UCSD-AML1 (cell line): ENCODE measurements around the gene PPARA.
"Not testable (repeated sequence)": the region's sequence is repeated elsewhere in the genome, so short reads cannot be mapped to it uniquely, and the experiment has no call there.

ENCODE experiments used
- DNase-seq: peaks from one replicate; lab custom pipeline; 2025; ENCODE audit not compliant: unreplicated experiment; lab: John Stamatoyannopoulos, UW

The PPARA gene

DNA sequence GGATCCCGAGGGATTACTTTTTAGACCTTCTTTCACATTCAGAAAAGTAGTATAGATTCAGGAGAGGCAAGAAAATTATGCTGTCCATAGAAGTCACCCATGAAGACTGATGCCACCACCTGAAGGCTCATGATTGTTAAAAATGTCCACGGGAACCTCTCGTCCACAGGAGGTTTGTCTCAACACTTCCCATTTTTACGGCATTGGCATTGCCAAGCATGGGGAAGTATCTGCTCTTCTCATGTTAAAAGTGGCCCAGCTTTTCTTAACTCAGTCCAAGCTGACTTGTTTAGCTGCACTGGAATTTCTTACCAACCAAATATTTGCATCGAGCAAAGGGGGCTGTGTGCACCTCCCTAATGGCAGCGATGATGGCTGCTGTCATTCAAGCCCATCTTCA lies 90.2 kb downstream of the PPARA start:
- no peak for DNase-seq

DNA sequence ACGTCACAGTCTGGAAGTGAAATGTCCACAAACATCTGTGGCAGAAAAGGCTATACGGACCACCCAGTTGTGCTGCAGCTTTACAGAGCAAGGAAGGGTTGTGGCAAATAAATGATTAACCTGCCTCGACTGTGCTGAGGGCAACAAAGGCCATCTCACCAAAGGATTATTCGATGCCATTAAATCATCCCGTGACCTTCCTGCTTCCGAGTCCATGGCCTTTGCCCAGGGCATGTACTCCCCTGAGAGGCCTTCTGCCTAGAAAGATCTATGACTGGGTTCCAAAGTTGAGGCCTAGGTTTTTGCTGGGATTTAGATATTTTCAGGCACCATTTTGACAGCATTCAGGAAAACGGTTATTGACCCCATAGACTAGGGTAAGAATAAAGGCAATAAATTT lies 90.6 kb downstream of the PPARA start:
- no peak for DNase-seq

DNA sequence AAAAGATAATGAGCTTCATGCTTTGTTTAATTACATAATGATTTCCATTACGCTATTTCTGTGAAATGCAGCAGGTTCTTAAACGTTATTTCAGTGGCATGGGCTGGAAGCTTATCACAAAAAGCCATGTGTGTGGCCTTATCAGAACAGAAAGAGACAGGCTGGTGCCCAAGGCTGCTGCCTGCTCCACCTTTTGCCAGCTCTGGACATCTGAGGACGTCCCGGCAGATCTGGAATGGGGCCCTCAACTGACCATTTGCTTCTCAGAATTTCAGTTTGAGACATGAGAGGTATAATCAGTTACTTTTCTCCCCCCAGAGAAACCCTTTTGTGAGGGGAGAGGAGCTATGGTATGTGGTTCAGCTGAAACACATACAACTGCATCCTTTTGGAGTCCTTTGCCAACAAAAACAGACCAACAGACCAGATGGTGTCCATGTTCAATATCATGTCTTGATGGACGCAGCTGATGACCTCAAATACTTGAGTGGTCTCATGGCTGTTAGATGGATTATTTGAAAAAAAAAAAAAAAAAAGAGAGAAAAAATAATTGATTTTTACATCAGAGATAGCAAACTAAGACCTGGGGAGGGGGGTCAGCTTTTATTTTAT lies 91.2 kb downstream of the PPARA start:
- DNase-seq, result no peak

DNA sequence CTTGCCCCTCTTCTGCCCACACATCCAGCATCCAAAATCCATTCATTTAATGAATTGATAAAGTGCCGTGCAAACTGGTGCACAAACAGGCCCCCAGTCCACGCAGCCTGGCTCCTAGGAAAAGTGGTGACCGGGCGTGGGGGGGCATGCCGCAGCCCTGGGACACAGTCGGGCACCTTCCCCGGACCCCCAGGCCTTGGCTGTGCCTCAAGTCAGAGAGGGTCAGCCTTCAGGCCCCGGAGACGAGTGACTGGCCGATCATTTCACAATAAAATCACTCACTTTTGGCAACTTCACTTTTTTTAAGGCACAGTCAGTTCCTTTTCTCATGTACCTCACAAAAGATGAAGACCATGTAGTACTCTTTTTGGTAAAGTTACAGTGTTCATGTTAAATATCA lies 91.8 kb downstream of the PPARA start:
- no peak for DNase-seq

DNA sequence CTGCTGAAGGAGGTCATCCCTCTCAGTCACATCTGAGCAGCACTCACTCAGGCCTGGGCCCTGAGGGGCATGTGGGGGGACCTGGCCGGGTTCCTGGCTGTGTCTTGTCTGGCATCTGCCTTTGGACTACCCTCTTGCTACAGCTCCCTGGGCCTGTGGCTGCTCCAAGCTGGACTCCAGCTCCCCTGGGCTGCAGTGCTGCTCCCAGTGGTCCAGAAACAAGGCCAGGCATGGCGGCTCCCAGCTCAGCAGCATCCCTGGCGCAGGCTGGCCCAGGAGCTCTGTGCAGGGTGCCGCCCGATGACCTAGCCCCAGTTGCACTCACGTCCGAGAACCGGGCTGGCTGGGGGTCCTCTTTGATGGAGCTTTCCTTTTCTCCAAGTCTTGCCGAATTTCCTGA lies 94.4 kb downstream of the PPARA start:
- DNase-seq, result no peak

DNA sequence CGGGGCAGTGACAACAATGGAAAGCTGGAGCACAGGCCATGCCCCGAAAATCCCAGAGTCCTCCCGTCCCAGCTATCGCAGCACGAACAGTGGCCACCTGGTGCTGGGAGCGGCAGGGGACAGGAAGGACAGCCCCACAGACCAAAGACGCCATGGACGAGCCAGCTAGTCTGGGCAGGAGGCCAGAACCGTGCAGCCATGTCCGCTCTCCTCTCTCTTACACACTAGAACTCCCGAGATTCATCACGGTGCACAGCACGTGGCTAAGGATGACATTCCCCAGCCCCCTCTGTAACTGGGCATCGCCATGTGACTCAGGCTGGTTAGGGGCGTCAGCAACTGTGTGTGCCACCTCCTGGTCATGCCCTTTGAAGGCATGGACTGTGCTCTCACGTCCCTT lies 95.2 kb downstream of the PPARA start:
- no peak for DNase-seq

DNA sequence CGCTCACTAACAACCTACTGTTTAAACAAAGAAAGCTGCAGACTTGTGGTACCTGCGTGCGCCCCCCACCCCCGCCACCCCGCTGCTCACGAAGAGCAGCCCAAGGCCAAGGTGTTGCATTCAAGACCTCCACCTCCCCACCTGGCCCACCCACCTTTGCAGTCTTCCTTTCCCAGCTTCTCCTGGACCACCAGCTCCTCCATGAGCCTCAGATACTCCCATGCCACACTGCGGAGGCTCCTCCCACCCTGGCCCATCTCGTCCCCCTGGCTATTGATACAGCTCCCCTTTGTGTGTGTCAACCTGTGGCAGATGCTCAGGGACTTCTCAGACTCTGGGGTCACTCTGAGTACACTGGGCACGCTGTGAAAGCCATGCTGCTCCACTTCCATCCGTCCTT lies 95.9 kb downstream of the PPARA start:
- no peak for DNase-seq

DNA sequence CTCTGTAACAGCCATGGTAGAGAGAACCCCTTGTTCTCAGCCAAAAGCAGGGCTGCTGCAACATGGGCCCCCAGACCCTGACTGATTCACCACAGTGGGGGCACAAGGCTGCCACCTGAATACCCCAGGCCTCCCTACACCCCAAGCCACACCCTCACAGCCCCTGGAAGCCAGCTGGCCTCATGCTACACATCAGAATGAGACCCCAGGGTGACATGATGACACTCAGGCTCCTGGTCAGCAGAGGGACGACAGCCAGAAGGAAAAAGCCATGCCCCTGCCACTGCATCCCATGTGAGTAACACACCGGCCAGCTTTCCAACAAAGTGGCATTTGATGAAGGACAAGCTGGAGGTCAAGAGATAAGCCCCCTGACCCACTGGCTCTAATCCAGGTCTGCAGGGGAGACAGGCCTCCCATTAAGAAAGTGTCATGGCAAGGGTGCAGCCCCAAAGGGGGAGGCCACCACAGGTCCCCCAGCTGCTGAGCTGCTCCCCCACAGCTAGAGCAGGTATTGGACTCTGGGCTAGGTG lies 97.2 kb downstream of the PPARA start:
- DNase-seq, result no peak

DNA sequence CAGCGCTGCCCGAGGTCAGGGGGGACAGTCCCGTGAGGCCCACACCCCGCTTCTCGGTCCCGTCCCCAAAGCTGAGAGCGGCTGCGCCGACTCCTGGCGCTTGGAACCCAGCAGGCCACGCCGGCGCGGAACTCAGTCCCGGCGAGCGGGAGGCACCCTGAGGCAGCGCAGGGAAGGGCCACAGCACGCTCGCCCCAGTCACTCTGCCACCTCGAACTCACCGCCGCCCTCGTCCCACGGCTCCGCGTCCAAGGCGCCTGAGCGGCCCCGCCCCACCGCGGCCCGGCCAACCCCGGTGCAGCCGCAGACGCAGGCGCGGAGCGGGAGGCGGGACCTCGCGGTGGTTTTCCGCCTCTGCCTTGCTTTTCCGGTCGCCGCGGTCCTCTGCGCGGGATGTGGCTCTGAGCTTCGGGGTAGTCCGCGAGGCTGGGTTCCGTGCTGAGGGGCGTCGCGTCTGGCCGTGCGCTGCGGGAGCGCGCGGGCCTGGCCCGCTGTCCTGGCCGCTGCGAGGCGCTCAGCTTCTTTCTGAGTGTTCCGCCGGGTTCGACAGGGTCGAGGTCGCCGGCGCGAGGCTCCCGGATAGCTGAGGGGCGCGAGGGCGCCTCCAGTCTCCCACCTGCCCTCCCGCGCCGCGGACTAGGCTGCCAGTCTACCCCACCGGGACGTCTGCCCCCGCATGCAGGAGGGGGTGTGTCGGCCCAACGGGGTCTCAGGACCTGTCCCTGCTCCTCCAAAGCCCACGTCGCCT lies 99.9 kb downstream of the PPARA start, which contains the start of gene CDPF1:
Gene CDPF1, minus strand, starts transcription at position 259 of the 748 bp plus-strand sequence. CDS start 2,009 bp downstream, outside the sequence.
- DNase-seq, result peak; percentile 95

DNA sequence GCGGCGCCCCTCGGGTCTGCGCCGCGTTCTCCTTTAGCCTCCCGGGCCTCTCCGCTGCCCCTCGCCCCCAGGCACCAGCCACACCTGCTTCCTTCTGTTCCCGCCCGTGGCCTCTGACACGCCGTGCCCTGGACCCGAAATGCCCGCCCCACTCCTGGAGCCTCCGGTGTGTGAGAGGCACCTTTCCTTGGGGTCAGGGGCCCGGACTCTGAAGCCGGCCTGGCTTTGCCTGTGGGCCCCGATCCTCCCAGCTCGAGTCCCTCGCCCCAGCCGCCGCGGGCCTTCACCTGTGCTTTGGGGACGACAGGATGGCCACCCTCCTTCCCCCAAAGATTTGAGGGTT lies 100.4 kb downstream of the PPARA start:
- no peak for DNase-seq

DNA sequence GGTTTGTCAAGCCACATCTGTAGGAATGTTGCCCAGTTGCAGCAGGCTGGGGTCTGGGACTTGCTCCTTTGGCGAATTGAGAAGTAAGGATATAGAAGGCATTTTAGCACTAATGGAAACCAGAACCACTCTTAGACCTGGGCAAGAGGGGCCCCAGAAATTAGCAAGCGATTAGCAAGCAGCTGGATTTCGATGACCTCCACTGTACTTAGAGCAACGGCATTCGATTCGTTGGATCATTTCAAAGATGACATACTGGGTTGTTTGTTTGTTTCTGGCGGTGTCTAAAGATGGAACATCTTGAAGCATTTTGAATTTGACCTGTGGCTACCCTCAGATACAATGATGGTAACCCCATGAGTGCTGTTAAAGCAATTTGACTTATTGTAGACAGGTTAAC lies 100.9 kb downstream of the PPARA start:
- DNase-seq, result no peak

DNA sequence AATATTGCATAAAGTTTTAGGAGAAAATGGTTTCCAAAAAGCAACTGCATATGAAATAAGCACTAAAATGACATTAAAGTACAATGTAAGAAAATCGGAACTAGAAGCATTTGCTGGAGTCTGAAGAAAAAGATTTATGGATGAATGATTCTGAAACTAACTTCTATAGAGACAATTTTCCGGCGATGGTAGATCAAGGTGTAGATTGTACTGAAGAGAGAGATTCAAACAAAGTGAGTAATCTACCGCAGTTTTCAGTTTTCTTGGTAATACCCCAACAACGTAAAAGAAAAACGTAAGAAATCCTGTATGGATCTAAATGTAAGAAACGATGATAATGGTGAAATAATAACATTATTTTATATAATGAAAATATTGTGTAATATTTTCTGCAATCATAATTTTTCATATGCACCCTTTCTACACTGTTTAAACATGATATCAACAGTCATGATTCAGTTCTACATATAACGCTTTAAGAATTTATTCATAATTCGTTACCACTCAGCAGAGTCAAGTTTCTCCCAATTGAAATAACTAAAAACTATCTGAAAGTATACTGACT lies 101.6 kb downstream of the PPARA start:
- no peak for DNase-seq

DNA sequence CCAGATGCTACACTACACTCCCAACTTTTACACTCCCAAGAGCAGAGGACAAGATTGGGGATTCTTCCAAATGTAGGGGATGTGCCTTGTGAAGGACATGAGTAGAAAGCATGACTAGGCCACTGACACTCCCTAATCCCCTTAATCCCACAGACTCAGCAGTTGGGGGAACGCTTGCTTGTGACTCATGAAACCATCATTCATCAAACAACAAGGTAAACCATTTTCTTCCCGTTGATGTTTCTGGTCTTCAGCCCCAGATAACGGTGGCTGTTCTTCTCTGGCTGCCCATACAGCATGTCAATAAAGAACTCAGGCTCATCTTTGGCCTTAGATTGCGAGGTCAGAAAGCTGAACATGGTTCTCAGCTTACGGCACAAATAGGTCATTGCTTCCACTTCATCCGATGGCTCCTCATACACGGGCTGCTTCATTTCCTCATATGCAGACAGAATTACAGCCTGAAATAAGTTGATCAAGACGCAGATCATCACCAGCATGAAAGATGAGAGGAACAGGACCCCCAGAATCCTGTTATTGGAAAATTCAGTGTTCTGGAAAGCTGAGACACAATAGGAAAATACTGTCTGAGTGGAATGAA lies 106.1 kb downstream of the PPARA start:
- DNase-seq, result no peak

DNA sequence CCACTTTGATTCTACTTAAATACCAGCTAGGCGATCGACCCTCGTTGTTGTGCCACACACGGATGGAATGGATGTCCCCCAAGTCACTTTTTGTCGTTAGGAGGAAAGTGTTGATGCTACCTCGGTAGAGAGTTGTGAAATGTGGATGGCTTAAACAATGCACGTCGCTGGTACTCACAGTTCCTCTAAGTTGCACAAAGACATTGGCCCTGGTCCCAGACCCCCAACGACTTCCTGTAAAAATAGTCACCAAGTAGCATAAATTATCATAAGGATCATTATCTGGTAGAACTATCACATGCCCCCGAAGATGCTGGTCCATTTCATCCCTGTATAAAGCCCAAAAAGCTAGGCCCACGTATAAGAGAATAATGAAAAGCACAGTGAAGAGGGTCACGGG lies 109.0 kb downstream of the PPARA start:
- DNase-seq, result no peak

DNA sequence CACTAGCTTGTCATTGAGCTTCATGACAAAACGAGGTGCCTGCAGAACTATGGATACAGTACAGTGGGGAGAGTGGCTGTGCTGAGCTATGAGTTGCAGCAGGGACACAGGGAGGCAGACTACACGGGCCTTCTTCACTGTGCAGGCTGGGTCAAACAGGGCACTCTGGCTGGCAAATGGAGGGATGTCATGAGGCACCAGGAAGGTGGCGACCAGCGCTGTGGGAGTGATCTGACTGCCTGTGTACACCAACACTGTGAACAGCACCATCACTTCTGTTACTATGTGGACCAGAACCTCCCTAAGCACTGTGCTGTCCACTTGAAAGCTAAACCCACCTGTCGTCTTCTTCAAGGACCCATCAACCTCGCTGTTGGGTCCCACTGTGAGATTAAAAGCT lies 109.7 kb downstream of the PPARA start:
- DNase-seq, result no peak

DNA sequence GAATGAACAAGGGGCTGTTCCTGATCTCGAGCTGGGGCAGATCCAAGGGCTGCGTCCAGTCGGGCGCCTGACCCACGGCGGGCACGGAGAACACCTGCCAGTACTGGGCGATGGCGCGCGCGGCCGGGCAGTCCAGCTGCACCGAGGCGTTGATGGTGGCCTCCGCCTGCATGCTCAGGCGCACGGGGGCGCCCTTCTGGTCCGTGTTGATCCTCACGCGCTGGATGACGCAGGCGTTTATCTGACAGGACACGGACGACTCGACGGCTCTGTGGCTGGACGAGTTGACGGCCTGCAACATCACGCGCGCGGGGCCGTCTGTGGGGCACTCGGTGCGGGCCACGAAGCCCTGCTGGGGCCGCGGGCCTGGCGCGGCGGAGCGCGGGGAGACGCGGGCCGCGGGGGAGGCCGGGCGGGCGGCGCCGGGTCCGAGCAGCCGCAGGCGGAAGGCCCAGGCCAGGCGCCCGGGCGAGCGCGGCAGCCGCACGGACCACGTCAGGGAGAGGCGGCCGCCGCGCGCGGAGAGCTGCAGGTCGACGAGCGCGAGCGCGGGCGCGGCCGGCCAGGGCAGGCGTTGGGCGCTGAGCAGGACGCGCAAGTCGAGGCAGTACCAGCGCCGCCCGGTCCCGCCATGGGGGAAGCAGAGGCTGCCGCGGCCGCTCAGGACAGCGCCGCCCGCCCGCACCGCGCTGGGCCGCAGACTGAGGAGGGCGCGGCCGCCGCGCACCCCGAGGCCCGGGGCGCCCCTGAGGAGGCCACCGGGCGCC lies 112.3 kb downstream of the PPARA start:
- no peak for DNase-seq

DNA sequence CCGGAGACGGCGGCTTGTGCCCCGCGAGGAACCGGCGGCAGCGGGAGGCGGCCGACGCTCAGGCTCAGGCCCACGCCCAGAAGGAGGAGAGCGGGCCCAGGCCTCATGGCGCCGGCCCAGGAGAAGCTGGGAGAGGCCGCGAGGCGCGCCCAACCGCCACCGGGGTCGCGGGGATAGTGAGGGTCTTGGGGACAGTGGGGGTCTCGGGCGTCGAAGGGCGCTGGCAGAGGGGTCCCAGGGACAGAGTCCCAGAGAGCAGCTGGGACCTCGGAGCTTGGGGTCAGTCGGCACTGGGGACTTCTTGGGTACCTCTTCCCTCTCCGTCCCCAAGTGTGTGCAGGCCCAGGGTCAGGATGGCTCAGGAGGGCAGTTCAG lies 112.9 kb downstream of the PPARA start, which contains the start of gene PKDREJ:
Gene PKDREJ, minus strand, starts transcription at position 128 of the 375 bp plus-strand sequence. Its CDS starts 21 bp downstream, at position 107.
- no peak for DNase-seq

DNA sequence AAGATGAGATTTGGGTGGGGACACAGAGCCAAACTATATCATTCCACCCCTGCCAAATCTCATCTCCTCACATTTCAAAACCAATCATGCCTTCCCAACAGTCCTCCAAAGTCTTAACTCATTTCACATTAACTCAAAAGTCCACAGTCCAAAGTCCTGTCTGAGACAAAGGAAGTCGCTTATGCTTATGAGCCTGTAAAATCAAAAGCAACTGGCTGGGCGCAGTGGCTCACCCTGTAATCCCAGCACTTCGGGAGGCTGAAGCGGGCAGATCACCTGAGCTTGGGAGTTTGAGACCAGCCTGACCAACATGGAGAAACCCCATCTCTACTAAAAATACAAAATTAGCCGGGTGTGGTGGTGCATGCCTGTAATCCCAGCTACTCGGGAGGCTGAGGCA lies 114.2 kb downstream of the PPARA start:
- not testable (repeated sequence) for DNase-seq

DNA sequence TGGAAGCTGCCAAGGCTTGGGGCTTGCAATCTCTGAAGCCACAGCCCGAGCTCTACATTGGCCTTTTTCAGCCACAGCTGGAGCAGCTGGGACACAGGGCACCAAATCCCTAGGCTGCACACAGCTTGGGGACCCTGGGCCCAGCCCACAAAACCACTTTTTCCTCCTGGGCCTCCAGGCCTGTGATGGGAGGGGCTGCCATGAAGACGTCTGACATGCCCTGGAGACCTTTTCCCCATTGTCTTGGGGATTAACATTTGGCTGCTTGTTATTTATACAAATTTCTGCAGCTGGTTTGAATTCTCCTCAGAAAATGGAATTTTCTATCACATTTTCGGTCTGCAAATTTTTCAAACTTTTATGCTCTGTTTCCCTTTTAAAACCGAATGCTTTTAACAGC lies 115.3 kb downstream of the PPARA start:
- not testable (repeated sequence) for DNase-seq

DNA sequence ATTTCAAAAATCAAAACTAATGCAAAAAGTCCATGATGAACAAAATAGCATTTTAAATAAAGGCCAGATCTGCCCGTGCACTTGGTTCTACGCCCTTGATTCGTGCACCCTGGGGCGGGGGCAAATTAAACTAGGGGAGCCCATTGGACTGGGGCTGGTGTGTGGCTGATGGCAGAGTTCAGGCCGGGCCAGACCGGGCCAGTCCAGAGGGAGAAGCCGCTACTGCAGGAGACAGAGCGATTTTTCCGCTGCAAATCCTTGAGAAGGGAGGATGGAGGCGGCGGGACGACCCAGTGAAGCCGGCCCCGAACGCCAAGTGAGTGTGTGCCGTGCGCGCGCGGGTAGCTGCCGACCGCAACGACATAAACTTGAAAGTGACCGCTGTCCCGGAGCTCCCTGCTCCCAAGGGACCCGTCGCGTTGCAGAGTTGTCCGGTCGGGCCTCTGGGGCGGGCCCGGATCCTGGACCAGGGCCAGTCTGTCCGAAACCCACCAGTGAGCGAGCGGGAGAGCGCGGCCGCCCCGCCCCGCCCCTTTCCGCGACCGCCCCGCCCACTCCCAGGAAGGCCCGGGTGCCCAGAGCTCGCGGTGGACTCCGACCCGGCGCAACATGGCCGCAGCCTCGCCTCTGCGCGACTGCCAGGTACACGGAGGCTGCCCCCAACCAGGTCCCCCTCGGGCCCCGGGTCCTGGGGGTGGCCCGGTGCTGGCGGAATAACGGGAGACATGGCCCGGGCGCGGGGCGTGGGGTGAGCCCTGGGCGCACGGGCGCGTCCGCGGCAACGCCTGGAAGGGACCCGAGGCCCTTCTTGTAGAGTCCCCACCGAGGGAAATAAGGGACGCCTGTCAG lies 117.3 kb downstream of the PPARA start, which contains the start of gene TTC38:
Gene TTC38, plus strand, starts transcription at position 578 of the 849 bp plus-strand sequence. Its CDS starts 32 bp downstream, at position 610.
- peak; percentile 85 for DNase-seq
